Measurements from ENCODE around the gene ECI1. TPM values are rescaled to one million over a fixed set of nuclear protein-coding genes. Genes with fewer than 3 reads are reported as not detected.
A peak's percentile ranks its signal among the peaks of the same experiment; 100 is the strongest.

ECI1 gene
- total and polyA plus RNA-seq, 2 of the 13 experiments (the other 11 are each of a cell fraction or from before 2014, with no cell fraction given), result 82.0 to 102 TPM

DNA sequence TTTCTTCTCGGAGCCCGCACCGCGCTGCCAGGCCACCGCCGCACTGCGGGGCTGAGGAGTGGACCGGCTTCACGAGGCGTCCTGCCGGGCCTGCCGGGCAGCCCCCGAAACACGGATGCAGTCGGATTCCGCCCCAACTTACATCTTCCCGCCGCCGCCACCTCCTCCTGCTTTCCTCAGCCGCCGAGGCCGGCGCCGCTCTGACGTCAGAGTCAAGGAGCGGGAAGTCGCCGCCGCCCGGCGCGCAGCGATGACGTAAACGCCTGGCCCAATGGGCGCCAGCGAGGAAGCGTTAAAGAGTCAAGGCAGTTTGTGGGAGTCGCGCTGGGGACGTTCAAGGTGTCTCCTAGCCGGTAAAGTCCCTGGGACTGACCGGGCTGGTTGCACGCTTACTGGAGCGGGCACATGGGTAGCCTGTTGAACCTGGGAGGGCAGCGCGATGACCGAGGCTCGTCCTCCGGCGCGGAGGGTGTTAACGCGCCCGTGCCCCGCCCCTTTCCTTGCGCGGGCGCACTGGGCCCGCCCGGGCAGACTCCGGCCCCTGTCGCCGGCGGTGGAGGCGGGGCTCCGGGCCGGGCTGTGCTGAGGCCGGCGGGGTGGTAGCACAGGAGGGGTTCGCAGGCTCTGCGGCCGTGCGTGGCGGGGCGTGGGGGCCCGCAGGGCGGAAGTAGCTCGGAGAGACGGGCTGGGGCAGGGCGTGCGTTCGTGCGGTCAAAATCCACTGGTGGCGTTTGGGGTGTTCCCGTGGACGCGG is 16.7 kb upstream of the ECI1 start, which contains the start of gene RNPS1:
TSS of gene RNPS1 (minus strand) at position 214 of the 754 bp plus-strand sequence. CDS start 3,483 bp downstream, outside the sequence.
- Histone ChIP-seq H3K9me3 (ENCODE audit: low read length) (no peaks in the 10 kb centered on the region), H3K4me1 (ENCODE audit: insufficient read depth, low read length) (peaks cover 35% of the 10 kb centered on the region), H4K20me1 (ENCODE audit: insufficient read depth, low read length) (peaks cover 41% of the 10 kb centered on the region), H3K4me2 (ENCODE audit: low read depth, low read length) (peak within 1 kb of the TSS; percentile 97), H3K9ac (ENCODE audit: insufficient read depth, low read depth, low read length) (peak within 1 kb of the TSS; percentile 92), H3K4me3 (replicated peaks in 1 of 3; ENCODE audit: insufficient read depth in 1 of 3, low read depth in 2 of 3, low read length in 3 of 3) (peak within 1 kb of the TSS; percentile 74 to 95 (median 93)), H3K27me3 (ENCODE audit: control insufficient read depth in 1 of 2, insufficient read depth in 2 of 2, low read length in 2 of 2) (no peaks in the 10 kb centered on the region), H3K27ac (ENCODE audit: extremely low read length, insufficient read depth, low read length) (peak within 1 kb of the TSS; percentile 98), H2AFZ (ENCODE audit: low read length) (no peak within 1 kb of the TSS), H3K36me3 (replicated peaks in 1 of 2; ENCODE audit: control insufficient read depth in 1 of 2, insufficient read depth in 2 of 2, low read length in 2 of 2) (peaks cover 3 to 19% of the 10 kb centered on the region in 2 experiments; a peak in 4 of 5 replicates), H3K79me2 (ENCODE audit: insufficient read depth, low read length) (peaks cover 52% of the 10 kb centered on the region)
- WGBS (ENCODE audit: low lambda C conversion rate), result 10% methylated on average over 2 of the region's 88 CpGs
- intact Hi-C loops (cut with micrococcal nuclease; ENCODE audit: unreplicated experiment) (loop anchor here (1.0 kb wide), 1 partner anchor 71 kb away; no protein-coding TSS in a partner anchor), in situ Hi-C loops (cut with HindIII; ENCODE audit: extremely low pct_ligation_motif_present, low pct_unique_long_range_greater_than_20kb) (no loop called here)
- ATAC-seq, result peak; percentile 91
- CTCF ChIA-PET (ENCODE audit: low intra/inter-chr PET ratio, low total read pairs), result no interaction called here
- BruUV-seq (replicated peaks), result TSS peak; percentile 59
- POLR2A ChIA-PET, result interaction anchor here (0.8 to 2.8 kb wide), 5 partner anchors 16 to 113 kb away, joined by 3 to 33 read pairs (median 4); partner anchors contain the start of genes ECI1 and TRAF7
- FAIRE-seq, result no peak
- DNase-seq (ENCODE audit: low spot score), result peak; percentile 88
- TF ChIP-seq ZNF256 (CRISPR knock-in tag; conservative IDR thresholded peaks at IDR 0.05), result 0 out of 2 replicates have a peak, but pooled peaks have one; percentile 37
- TF ChIP-seq SRSF1 (optimal IDR thresholded peaks at IDR 0.05; ENCODE audit: low read depth, low read length), result peak; percentile 87
- TF ChIP-seq HES4 (CRISPR knock-in tag; IDR thresholded peaks at IDR 0.05; ENCODE audit: borderline replicate concordance), result 0 out of 2 replicates have a peak, but pooled peaks have one; percentile 38
- TF ChIP-seq ZNF777 (CRISPR knock-in tag; IDR thresholded peaks at IDR 0.05), result peak; percentile 13
- TF ChIP-seq, protein P1, sequence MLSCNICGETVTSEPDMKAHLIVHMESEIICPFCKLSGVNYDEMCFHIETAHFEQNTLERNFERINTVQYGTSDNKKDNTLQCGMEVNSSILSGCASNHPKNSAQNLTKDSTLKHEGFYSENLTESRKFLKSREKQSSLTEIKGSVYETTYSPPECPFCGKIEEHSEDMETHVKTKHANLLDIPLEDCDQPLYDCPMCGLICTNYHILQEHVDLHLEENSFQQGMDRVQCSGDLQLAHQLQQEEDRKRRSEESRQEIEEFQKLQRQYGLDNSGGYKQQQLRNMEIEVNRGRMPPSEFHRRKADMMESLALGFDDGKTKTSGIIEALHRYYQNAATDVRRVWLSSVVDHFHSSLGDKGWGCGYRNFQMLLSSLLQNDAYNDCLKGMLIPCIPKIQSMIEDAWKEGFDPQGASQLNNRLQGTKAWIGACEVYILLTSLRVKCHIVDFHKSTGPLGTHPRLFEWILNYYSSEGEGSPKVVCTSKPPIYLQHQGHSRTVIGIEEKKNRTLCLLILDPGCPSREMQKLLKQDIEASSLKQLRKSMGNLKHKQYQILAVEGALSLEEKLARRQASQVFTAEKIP (CRISPR knock-in tag; IDR thresholded peaks at IDR 0.05; ENCODE audit: borderline replicate concordance), result no peak
- peak; percentile 30; the same call in 1 of the 2 replicates for TF ChIP-seq PPARG (CRISPR knock-in tag; conservative IDR thresholded peaks at IDR 0.05)
- TF ChIP-seq, protein P2, sequence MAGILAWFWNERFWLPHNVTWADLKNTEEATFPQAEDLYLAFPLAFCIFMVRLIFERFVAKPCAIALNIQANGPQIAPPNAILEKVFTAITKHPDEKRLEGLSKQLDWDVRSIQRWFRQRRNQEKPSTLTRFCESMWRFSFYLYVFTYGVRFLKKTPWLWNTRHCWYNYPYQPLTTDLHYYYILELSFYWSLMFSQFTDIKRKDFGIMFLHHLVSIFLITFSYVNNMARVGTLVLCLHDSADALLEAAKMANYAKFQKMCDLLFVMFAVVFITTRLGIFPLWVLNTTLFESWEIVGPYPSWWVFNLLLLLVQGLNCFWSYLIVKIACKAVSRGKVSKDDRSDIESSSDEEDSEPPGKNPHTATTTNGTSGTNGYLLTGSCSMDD (CRISPR knock-in tag; IDR thresholded peaks at IDR 0.05), result no peak
- TF ChIP-seq ZNF235 (CRISPR knock-in tag; IDR thresholded peaks at IDR 0.05; ENCODE audit: borderline replicate concordance), result 0 out of 2 replicates have a peak, but pooled peaks have one; percentile 70
- peak; percentile 71; the same call in 1 of the 2 replicates for TF ChIP-seq ZNF816 (CRISPR knock-in tag; IDR thresholded peaks at IDR 0.05; ENCODE audit: borderline replicate concordance)
- no peak for TF ChIP-seq NFRKB (IDR thresholded peaks at IDR 0.05)
- no peak for TF ChIP-seq MAFF (IDR thresholded peaks at IDR 0.05; ENCODE audit: low read depth, low read length)
- TF ChIP-seq ZNF570 (CRISPR knock-in tag; IDR thresholded peaks at IDR 0.05; ENCODE audit: borderline replicate concordance), result no peak
- peak; percentile 99; the same call in 1 of the 2 replicates for TF ChIP-seq ZZZ3 (CRISPR knock-in tag; IDR thresholded peaks at IDR 0.05; ENCODE audit: borderline replicate concordance)
- TF ChIP-seq, protein P3, sequence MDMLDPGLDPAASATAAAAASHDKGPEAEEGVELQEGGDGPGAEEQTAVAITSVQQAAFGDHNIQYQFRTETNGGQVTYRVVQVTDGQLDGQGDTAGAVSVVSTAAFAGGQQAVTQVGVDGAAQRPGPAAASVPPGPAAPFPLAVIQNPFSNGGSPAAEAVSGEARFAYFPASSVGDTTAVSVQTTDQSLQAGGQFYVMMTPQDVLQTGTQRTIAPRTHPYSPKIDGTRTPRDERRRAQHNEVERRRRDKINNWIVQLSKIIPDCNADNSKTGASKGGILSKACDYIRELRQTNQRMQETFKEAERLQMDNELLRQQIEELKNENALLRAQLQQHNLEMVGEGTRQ (IDR thresholded peaks at IDR 0.05; ENCODE audit: low read depth, low read length), result no peak
- TF ChIP-seq, protein P3 (CRISPR knock-in tag; IDR thresholded peaks at IDR 0.05; ENCODE audit: borderline replicate concordance), result no peak; the same call in 1 of the 2 replicates
- peak; percentile 80; the same call in 1 of the 2 replicates for TF ChIP-seq ZNF615 (CRISPR knock-in tag; IDR thresholded peaks at IDR 0.05; ENCODE audit: borderline replicate concordance)
- no peak for TF ChIP-seq HHEX (CRISPR knock-in tag; IDR thresholded peaks at IDR 0.05)
- peak; percentile 31; the same call in 1 of the 2 replicates for TF ChIP-seq ZNF136 (CRISPR knock-in tag; IDR thresholded peaks at IDR 0.05; ENCODE audit: low read depth)
- TF ChIP-seq FOXO1 (CRISPR knock-in tag; IDR thresholded peaks at IDR 0.05), result peak; percentile 10; the same call in 1 of the 2 replicates
- TF ChIP-seq ZBTB21 (CRISPR knock-in tag; IDR thresholded peaks at IDR 0.05), result peak; percentile 89

All from HepG2 (cell line).